Adrenal gland (tissue), 5 donors: ENCODE results near the gene MYO1A.

ENCODE experiments used
- POLR2A ChIP-seq, 2 donors: fragments of 450-650 bp; IDR thresholded peaks; one replicate each; pipeline ENCODE4 v1.6.1; 2017; ENCODE audit warnings: antibody characterized with exemption in 2 of 2, mild to moderate bottlenecking in 2 of 2, moderate library complexity in 1 of 2
- TF ChIP-seq, protein P1 (sequence below), 6 experiments: fragments of 450-650 bp in 4 of 6; fragments of 200-600 bp in 2 of 6; sonication (generic) in 1 of 6; IDR thresholded peaks; 1 replicate in 5 of 6; 2 replicates in 1 of 6; pipeline versions ENCODE4 v1.5.1 to v1.8.0; 2016 to 2021; ENCODE audit warnings: antibody characterized with exemption in 6 of 6, mild to moderate bottlenecking in 2 of 6, moderate library complexity in 1 of 6
- donor health status: DM: no; HTN: no; CAD: no.

DNA sequence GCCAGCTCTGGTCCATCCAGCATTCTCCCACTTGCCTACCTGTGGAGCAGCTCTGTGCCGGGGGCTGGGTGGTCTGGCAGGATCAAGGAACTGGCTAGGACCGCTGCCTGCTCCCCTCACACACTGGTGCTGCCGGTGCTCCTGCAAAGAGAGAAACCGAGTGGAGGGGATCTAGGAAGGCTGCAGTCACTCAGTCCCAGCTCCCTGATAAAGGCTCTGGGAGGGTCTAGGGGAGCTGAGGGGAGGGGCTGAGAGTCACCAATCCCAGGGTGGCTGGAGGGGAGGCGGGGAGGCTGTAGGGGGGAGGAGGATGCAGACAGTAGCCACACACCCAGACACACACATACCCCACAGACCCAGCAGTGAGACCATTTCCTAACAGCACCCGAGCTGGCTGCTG is 33.6 kb downstream of the MYO1A start, which contains the start of gene TAC3:
- TF ChIP-seq POLR2A (IDR thresholded peaks at IDR 0.05) = no peak
- TF ChIP-seq, protein P1, sequence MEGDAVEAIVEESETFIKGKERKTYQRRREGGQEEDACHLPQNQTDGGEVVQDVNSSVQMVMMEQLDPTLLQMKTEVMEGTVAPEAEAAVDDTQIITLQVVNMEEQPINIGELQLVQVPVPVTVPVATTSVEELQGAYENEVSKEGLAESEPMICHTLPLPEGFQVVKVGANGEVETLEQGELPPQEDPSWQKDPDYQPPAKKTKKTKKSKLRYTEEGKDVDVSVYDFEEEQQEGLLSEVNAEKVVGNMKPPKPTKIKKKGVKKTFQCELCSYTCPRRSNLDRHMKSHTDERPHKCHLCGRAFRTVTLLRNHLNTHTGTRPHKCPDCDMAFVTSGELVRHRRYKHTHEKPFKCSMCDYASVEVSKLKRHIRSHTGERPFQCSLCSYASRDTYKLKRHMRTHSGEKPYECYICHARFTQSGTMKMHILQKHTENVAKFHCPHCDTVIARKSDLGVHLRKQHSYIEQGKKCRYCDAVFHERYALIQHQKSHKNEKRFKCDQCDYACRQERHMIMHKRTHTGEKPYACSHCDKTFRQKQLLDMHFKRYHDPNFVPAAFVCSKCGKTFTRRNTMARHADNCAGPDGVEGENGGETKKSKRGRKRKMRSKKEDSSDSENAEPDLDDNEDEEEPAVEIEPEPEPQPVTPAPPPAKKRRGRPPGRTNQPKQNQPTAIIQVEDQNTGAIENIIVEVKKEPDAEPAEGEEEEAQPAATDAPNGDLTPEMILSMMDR (IDR thresholded peaks at IDR 0.05) = no peak
